GM19043 (cell line): ENCODE results near the gene MYO7B.
A peak's percentile ranks its signal among the peaks of the same experiment; 100 is the strongest.
"Not testable (repeated sequence)": the region's sequence is repeated elsewhere in the genome, so short reads cannot be mapped to it uniquely, and the experiment has no call there.

Source experiments
- ATAC-seq: cut with Tn5 transposase; IDR thresholded peaks from one replicate; pipeline ENCODE4 v1.9.1; 2021; ENCODE audit warnings: low read depth; ENCODE audit not compliant: unreplicated experiment

Gene MYO7B

GRCh38 chr2:127523269-127523939 is 12.1 kb upstream of the MYO7B start:
- no peak for ATAC-seq

- not testable (repeated sequence) for ATAC-seq
Measured at GRCh38 chr2:127524198-127524834, 11.2 kb upstream of the MYO7B start.

GRCh38 chr2:127525691-127526131 is 9.8 kb upstream of the MYO7B start:
- ATAC-seq, result no peak

GRCh38 chr2:127526132-127527000 is 9.1 kb upstream of the MYO7B start, which contains the start of gene IWS1:
IWS1 (minus strand) TSS chr2:127526489; CDS start chr2:127526208, 281 bp downstream.
- ATAC-seq, result peak; percentile 86

GRCh38 chr2:127527001-127527804 is 8.3 kb upstream of the MYO7B start:
- ATAC-seq, result peak; percentile 4

- ATAC-seq, result no peak
Measured at GRCh38 chr2:127528487-127528886, 7.0 kb upstream of the MYO7B start.

GRCh38 chr2:127529416-127529815 is 6.1 kb upstream of the MYO7B start:
- not testable (repeated sequence) for ATAC-seq

GRCh38 chr2:127530245-127531140 is 5.0 kb upstream of the MYO7B start:
- ATAC-seq, result no peak

GRCh38 chr2:127531221-127531648 is 4.2 kb upstream of the MYO7B start:
- ATAC-seq, result no peak

- ATAC-seq, result no peak
Measured at GRCh38 chr2:127532296-127532695, 3.2 kb upstream of the MYO7B start.

- no peak for ATAC-seq
Measured at GRCh38 chr2:127535918-127536317, 435 bp downstream of the MYO7B start.

GRCh38 chr2:127536707-127537541 is 1.4 kb downstream of the MYO7B start:
- no peak for ATAC-seq

- no peak for ATAC-seq
Measured at GRCh38 chr2:127537644-127538043, 2.2 kb downstream of the MYO7B start.

GRCh38 chr2:127541809-127542208 is 6.3 kb downstream of the MYO7B start:
- no peak for ATAC-seq

GRCh38 chr2:127542231-127542630 is 6.7 kb downstream of the MYO7B start:
- ATAC-seq, result no peak

GRCh38 chr2:127543013-127543501 is 7.6 kb downstream of the MYO7B start:
- ATAC-seq, result not testable (repeated sequence)

GRCh38 chr2:127545189-127545588 is 9.7 kb downstream of the MYO7B start:
- no peak for ATAC-seq

GRCh38 chr2:127545796-127546195 is 10.3 kb downstream of the MYO7B start:
- no peak for ATAC-seq
